Ishikawa (cell line): ENCODE results near the gene DAB2IP.

ENCODE experiments used
- CEBPB ChIP-seq: IDR thresholded peaks from 2 replicates; pipeline ENCODE4 v1.6.1; 2012
- CREB1 ChIP-seq: IDR thresholded peaks from 2 replicates; pipeline ENCODE4 v1.6.1; 2012; ENCODE audit warnings: low read depth
- EGR1 ChIP-seq: IDR thresholded peaks from 2 replicates; pipeline ENCODE4 v1.6.1; 2012
- EP300 ChIP-seq: IDR thresholded peaks from 2 replicates; pipeline ENCODE4 v1.6.1; 2012; ENCODE audit warnings: borderline replicate concordance
- FOXM1 ChIP-seq: IDR thresholded peaks from 2 replicates; pipeline ENCODE4 v1.6.1; 2012; ENCODE audit warnings: low read depth, borderline replicate concordance
- MAX ChIP-seq: IDR thresholded peaks from 2 replicates; pipeline ENCODE4 v1.6.1; 2012
- NFIC ChIP-seq: IDR thresholded peaks from 2 replicates; pipeline ENCODE4 v1.6.1; 2012
- RAD21 ChIP-seq: IDR thresholded peaks from 2 replicates; pipeline ENCODE4 v1.6.1; 2012; ENCODE audit warnings: low read depth
- REST ChIP-seq: IDR thresholded peaks from 2 replicates; pipeline ENCODE4 v1.6.1; 2012; ENCODE audit warnings: low read depth, mild to moderate bottlenecking
- TAF1 ChIP-seq: IDR thresholded peaks from 2 replicates; pipeline ENCODE4 v1.6.1; 2012; ENCODE audit warnings: low read depth, mild to moderate bottlenecking
- TCF12 ChIP-seq: IDR thresholded peaks from 2 replicates; pipeline ENCODE4 v1.6.1; 2012; ENCODE audit warnings: low read depth
- TEAD4 ChIP-seq: IDR thresholded peaks from 2 replicates; pipeline ENCODE4 v1.6.1; 2012
- USF1 ChIP-seq: IDR thresholded peaks from 2 replicates; pipeline ENCODE4 v1.6.1; 2012
- YY1 ChIP-seq: IDR thresholded peaks from 2 replicates; pipeline ENCODE4 v1.6.1; 2012; ENCODE audit warnings: low read depth
- ZBTB7A ChIP-seq: IDR thresholded peaks from 2 replicates; pipeline ENCODE4 v1.6.1; 2012; ENCODE audit warnings: low read depth

Gene DAB2IP

GRCh38 chr9:121662359-121662758 is 10.9 kb downstream of the DAB2IP start:
- TF ChIP-seq RAD21, result no peak
- TF ChIP-seq TCF12, result peak; percentile 60
- TF ChIP-seq REST, result no peak
- no peak for TF ChIP-seq CEBPB
- TF ChIP-seq NFIC, result peak; percentile 61; the same call in 1 of the 2 replicates
- TF ChIP-seq TEAD4, result no peak
- no peak for TF ChIP-seq ZBTB7A
- no peak for TF ChIP-seq USF1
- TF ChIP-seq TAF1, result no peak
- no peak for TF ChIP-seq YY1
- no peak for TF ChIP-seq EGR1
- TF ChIP-seq EP300, result peak; percentile 60; the same call in 1 of the 2 replicates
- peak; percentile 71 for TF ChIP-seq MAX
- TF ChIP-seq CREB1, result no peak
- TF ChIP-seq FOXM1, result no peak

GRCh38 chr9:121662891-121663580 is 11.6 kb downstream of the DAB2IP start:
- TF ChIP-seq CREB1, result no peak
- TF ChIP-seq ZBTB7A, result no peak
- TF ChIP-seq TEAD4, result no peak
- no peak for TF ChIP-seq REST
- no peak; the same call in 1 of the 2 replicates for TF ChIP-seq MAX
- no peak for TF ChIP-seq YY1
- TF ChIP-seq EGR1, result no peak
- TF ChIP-seq TCF12, result no peak
- TF ChIP-seq NFIC, result no peak
- TF ChIP-seq EP300, result no peak
- TF ChIP-seq RAD21, result no peak
- TF ChIP-seq FOXM1, result no peak
- no peak for TF ChIP-seq CEBPB

GRCh38 chr9:121663591-121663990 is 12.2 kb downstream of the DAB2IP start:
- no peak for TF ChIP-seq CREB1
- no peak for TF ChIP-seq FOXM1
- no peak for TF ChIP-seq TCF12
- no peak for TF ChIP-seq CEBPB
- no peak for TF ChIP-seq USF1
- no peak for TF ChIP-seq YY1
- no peak for TF ChIP-seq TEAD4
- no peak for TF ChIP-seq EP300
- TF ChIP-seq ZBTB7A, result no peak
- no peak for TF ChIP-seq MAX
- no peak for TF ChIP-seq EGR1
- TF ChIP-seq RAD21, result no peak
- TF ChIP-seq TAF1, result no peak
- no peak for TF ChIP-seq NFIC
- TF ChIP-seq REST, result no peak

- TF ChIP-seq YY1 (no peak), EGR1 (no peak), ZBTB7A (no peak)
Measured at GRCh38 chr9:121666294-121666693, 14.9 kb downstream of the DAB2IP start.
